Measurements from ENCODE around the gene BHLHA9.

Gene BHLHA9

DNA sequence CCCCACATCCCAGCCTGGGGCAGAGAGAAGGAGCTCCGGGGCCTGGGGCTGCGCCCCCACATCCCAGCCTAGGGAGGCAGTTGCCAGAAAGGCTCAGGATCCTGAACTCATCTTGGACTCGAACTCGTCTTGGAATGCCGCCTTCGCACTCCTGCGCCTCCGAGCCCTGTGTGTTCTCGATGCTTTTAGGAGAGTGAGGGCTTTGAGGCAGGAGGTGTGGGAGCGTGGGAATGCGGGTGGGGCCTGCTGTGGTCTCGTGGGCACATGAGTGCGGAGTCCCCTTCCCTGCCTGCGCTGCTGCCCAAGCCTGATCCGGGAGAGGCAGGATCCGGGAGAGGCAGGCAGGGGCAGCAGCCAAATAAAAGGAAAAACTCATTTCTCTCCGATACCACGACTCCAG is 1.2 kb downstream of the BHLHA9 start:
- TF ChIP-seq YY1 (IDR thresholded peaks at IDR 0.05; ENCODE audit: insufficient read depth, insufficient read length) (no peak), SUZ12 (IDR thresholded peaks at IDR 0.05; ENCODE audit: extremely low read depth, insufficient read depth, insufficient read length) (no peak), ZNF274 (IDR thresholded peaks at IDR 0.05; ENCODE audit: low read depth, low read length) (no peak)

DNA sequence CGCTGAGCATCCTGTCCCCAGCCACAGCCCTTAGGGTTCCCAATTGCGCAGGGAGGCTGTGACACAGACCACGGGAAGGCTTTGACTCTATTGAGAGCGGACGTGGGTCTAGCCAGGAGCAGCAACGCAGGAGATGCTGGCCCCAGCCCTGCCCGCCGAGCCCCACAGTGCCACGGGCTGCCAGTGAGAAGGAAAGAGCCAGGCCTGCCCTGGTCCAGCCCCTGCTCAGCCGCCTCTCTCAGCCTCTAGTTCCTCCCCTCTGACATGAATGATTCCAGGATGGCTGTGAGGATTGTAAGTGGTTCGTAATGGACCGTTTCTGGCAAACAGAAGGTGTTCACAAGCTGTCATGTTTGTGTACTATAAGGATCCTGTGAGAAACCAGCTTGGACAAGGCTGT is 2.5 kb downstream of the BHLHA9 start:
- Histone ChIP-seq H3K36me3 (ENCODE audit: insufficient read depth, insufficient read length, low read length) (no peaks in the 10 kb centered on the region), H3K9ac (ENCODE audit: insufficient read length, low read depth) (peak overlapping the region; percentile 4), H3K9me3 (ENCODE audit: insufficient read depth, low read length) (no peaks in the 10 kb centered on the region), H3K4me1 (ENCODE audit: insufficient read depth, insufficient read length) (peaks cover 5% of the 10 kb centered on the region), H3K4me3 (ENCODE audit: insufficient read length, low read depth) (no peak overlapping the region), H3K27me3 (ENCODE audit: insufficient read depth, insufficient read length) (no peaks in the 10 kb centered on the region)
- TF ChIP-seq SUZ12 (IDR thresholded peaks at IDR 0.05; ENCODE audit: extremely low read depth, insufficient read depth, insufficient read length) (no peak), ZNF274 (IDR thresholded peaks at IDR 0.05; ENCODE audit: low read depth, low read length) (no peak), YY1 (IDR thresholded peaks at IDR 0.05; ENCODE audit: insufficient read depth, insufficient read length) (no peak)
- no peak for DNase-seq (ENCODE audit: low read depth, low spot score)

More for the DNA sequence above, 1.2 kb downstream of the BHLHA9 start:
- Histone ChIP-seq H3K9ac (ENCODE audit: insufficient read length, low read depth) (no peak overlapping the region), H3K4me1 (ENCODE audit: insufficient read depth, insufficient read length) (peaks cover 5% of the 10 kb centered on the region), H3K27me3 (ENCODE audit: insufficient read depth, insufficient read length) (no peaks in the 10 kb centered on the region), H3K4me3 (ENCODE audit: insufficient read length, low read depth) (no peak overlapping the region), H3K9me3 (ENCODE audit: insufficient read depth, low read length) (no peaks in the 10 kb centered on the region), H3K36me3 (ENCODE audit: insufficient read depth, insufficient read length, low read length) (no peaks in the 10 kb centered on the region)
- no peak for DNase-seq (ENCODE audit: low read depth, low spot score)

DNA sequence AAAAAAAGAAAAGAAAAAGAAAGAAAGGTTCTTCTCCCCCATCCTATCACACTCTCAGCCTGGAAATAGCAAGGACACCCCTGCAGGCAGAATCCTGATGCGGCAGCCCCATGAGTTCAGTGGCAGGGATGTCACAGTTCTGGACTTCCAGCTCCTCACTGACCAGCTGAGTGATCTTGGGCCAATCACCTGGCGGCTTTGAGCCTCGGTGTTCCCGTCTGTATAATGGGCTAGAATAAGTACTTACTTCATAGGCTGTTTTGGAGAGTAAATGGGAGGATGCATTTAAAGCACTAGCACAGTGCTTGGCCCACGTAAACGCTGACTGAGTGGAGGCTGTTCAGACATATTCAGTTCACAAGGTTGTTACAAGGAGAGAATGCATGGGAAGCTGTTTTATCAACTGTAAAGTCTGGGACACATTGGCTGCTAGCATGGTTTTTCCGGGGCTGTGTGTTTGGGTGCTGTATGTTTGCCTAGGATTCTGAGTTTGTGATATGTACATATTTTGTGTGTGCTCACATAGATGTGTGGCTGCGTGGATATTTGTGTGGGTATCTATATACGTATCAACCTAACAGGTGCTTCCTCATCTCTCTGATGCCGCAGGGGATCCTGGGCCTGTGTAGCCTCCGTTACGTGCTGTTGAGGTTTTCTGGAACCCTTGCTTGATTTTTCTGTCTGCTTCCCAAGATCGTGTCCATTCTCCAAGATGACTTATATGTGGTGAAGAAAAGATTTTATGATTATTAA is 3.4 kb downstream of the BHLHA9 start:
- Histone ChIP-seq H3K9ac (ENCODE audit: insufficient read length, low read depth) (no peak overlapping the region), H3K36me3 (ENCODE audit: insufficient read depth, insufficient read length, low read length) (no peaks in the 10 kb centered on the region), H3K27me3 (ENCODE audit: insufficient read depth, insufficient read length) (no peaks in the 10 kb centered on the region), H3K4me1 (ENCODE audit: insufficient read depth, insufficient read length) (peaks cover 5% of the 10 kb centered on the region), H3K4me3 (ENCODE audit: insufficient read length, low read depth) (no peak overlapping the region), H3K9me3 (ENCODE audit: insufficient read depth, low read length) (no peaks in the 10 kb centered on the region)
- no peak for DNase-seq (ENCODE audit: low read depth, low spot score)
- TF ChIP-seq SUZ12 (IDR thresholded peaks at IDR 0.05; ENCODE audit: extremely low read depth, insufficient read depth, insufficient read length) (no peak), ZNF274 (IDR thresholded peaks at IDR 0.05; ENCODE audit: low read depth, low read length) (no peak), YY1 (IDR thresholded peaks at IDR 0.05; ENCODE audit: insufficient read depth, insufficient read length) (no peak)

DNA sequence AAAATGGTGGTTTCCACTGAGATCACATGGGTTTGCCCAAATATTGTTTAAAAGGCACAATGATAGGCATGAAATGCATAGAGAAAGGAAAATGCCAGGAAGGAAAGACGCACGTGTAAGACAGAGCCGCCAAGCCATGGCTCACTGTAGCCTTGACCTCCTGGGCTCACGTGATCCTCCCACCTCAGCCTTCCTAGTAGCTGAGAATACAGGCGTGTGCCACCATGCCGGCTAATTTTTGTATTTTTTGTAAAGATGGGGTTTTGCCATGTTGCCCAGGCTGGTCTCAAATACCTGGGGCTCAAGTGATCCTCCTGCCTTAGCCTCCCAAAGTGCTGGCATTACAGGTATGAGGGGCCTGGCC is 4.0 kb downstream of the BHLHA9 start:
- H3K9me3 ChIP-seq (ENCODE audit: insufficient read depth, low read length): no peaks in the 10 kb centered on the region
- no peak for DNase-seq (ENCODE audit: low read depth, low spot score)
- peaks cover 6% of the 10 kb centered on the region for H3K4me1 ChIP-seq (ENCODE audit: insufficient read depth, insufficient read length)
- no peak overlapping the region for H3K4me3 ChIP-seq (ENCODE audit: insufficient read length, low read depth)
- H3K36me3 ChIP-seq (ENCODE audit: insufficient read depth, insufficient read length, low read length): no peaks in the 10 kb centered on the region
- H3K9ac ChIP-seq (ENCODE audit: insufficient read length, low read depth): no peak overlapping the region
- no peaks in the 10 kb centered on the region for H3K27me3 ChIP-seq (ENCODE audit: insufficient read depth, insufficient read length)
- TF ChIP-seq YY1 (IDR thresholded peaks at IDR 0.05; ENCODE audit: insufficient read depth, insufficient read length): no peak
- TF ChIP-seq SUZ12 (IDR thresholded peaks at IDR 0.05; ENCODE audit: extremely low read depth, insufficient read depth, insufficient read length): no peak
- no peak for TF ChIP-seq ZNF274 (IDR thresholded peaks at IDR 0.05; ENCODE audit: low read depth, low read length)

DNA sequence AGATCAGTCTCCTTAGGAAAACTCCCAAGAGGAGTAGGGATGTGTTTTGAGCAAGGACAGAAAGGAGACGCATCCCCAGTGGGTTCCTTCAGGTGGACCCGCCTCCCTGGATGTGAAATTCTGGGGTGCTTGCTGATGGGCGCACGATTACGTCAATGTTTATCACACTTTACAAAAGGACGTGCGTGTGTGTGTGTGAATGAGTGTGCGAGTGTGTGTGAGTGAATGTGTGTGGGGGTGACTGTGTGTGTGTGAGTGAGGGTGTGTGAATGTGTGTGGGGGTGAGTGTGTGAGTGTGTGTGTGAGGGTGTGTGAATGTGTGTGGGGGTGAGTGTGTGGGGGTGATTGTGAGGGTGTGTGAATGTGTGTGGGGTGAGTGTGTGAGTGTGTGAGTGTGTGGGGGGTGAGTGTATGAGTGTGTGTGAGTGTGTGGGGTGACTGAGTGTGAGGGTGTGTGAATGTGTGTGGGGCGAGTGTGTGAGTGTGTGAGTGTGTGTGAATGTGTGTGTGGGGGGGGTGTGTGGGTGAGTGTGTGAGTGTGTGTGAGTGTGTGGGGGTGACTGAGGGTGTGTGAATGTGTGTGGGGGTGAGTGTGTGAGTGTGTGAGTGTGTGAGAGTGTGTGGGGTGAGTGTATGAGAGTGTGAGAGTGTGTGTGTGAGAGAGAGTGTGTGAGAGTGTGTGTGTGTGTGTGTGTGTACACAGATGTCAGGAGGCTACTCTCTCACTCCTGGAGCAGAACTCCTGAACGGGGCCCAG is 5.1 kb downstream of the BHLHA9 start:
- H3K4me3 ChIP-seq (ENCODE audit: insufficient read length, low read depth): no peak overlapping the region
- H3K9ac ChIP-seq (ENCODE audit: insufficient read length, low read depth): no peak overlapping the region
- DNase-seq (ENCODE audit: low read depth, low spot score): no peak
- no peaks in the 10 kb centered on the region for H3K27me3 ChIP-seq (ENCODE audit: insufficient read depth, insufficient read length)
- TF ChIP-seq YY1 (IDR thresholded peaks at IDR 0.05; ENCODE audit: insufficient read depth, insufficient read length): no peak
- no peak for TF ChIP-seq SUZ12 (IDR thresholded peaks at IDR 0.05; ENCODE audit: extremely low read depth, insufficient read depth, insufficient read length)
- TF ChIP-seq ZNF274 (IDR thresholded peaks at IDR 0.05; ENCODE audit: low read depth, low read length): no peak
- peaks cover 6% of the 10 kb centered on the region for H3K4me1 ChIP-seq (ENCODE audit: insufficient read depth, insufficient read length)
- no peaks in the 10 kb centered on the region for H3K9me3 ChIP-seq (ENCODE audit: insufficient read depth, low read length)
- no peaks in the 10 kb centered on the region for H3K36me3 ChIP-seq (ENCODE audit: insufficient read depth, insufficient read length, low read length)

DNA sequence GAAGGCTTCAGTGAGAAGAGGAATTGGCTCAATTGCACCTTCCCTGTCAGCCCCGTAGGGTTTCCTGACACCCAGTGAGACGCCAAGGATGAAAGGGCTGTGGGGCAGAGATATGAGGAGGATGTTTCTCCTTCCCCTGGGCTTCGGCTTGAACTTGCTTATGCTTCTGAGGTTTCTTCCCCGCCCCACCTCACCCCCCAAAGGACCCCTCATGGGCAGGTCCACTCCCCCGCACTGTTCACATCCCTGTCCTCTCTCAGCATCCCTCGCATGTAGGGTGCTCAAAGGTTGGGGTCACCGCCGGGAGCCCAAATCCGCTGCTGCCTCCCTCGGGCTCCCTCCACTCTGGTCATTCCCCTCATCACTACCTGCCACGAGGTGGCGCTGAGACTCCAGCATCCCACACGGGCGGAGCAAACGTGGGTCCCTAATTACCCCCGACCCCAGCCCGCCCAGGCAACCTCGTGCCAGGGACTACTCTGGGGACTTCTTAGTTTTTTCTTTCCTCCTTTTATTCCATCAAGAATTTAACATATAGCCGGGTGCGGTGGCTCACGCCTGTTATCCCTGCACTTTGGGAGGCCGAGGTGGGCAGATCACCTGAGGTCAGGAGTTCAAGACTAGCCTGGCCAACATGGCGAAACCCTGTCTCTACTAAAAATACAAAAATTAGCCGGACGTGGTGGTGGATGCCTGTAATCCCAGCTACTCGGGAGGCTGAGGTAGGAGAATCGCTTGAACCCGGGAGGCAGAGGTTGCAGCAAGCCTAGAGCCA is 5.9 kb downstream of the BHLHA9 start:
- no peak overlapping the region for H3K9ac ChIP-seq (ENCODE audit: insufficient read length, low read depth)
- DNase-seq (ENCODE audit: low read depth, low spot score): no peak
- peaks cover 6% of the 10 kb centered on the region for H3K4me1 ChIP-seq (ENCODE audit: insufficient read depth, insufficient read length)
- H3K4me3 ChIP-seq (ENCODE audit: insufficient read length, low read depth): no peak overlapping the region
- TF ChIP-seq ZNF274 (IDR thresholded peaks at IDR 0.05; ENCODE audit: low read depth, low read length) (no peak), SUZ12 (IDR thresholded peaks at IDR 0.05; ENCODE audit: extremely low read depth, insufficient read depth, insufficient read length) (no peak), YY1 (IDR thresholded peaks at IDR 0.05; ENCODE audit: insufficient read depth, insufficient read length) (no peak)
- H3K9me3 ChIP-seq (ENCODE audit: insufficient read depth, low read length): no peaks in the 10 kb centered on the region
- H3K36me3 ChIP-seq (ENCODE audit: insufficient read depth, insufficient read length, low read length): no peaks in the 10 kb centered on the region
- no peaks in the 10 kb centered on the region for H3K27me3 ChIP-seq (ENCODE audit: insufficient read depth, insufficient read length)

DNA sequence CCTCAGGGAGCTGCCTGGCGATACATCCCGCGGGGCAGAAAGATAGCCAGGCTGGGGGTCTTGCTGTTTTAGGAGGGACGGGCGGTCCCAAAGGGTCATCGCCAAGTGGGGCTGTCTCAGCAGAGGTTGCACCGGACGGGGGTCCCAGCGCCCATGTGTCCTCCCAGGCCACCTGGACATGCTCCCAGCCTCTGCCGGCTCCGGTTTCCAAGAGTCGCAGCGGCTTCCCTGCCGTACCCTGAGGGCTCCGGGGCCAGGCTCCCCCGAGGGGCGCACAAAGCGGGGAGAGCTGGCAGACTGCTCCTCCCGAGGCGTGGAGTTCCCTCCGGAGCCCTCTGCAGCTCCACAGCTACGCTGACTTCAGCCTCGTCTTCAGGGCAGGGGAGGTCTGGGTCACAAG is 10.4 kb downstream of the BHLHA9 start:
- Histone ChIP-seq H3K4me1 (ENCODE audit: insufficient read depth, insufficient read length) (peaks cover 6% of the 10 kb centered on the region), H3K27me3 (ENCODE audit: insufficient read depth, insufficient read length) (no peaks in the 10 kb centered on the region), H3K36me3 (ENCODE audit: insufficient read depth, insufficient read length, low read length) (no peaks in the 10 kb centered on the region), H3K4me3 (ENCODE audit: insufficient read length, low read depth) (no peak overlapping the region), H3K9me3 (ENCODE audit: insufficient read depth, low read length) (no peaks in the 10 kb centered on the region), H3K9ac (ENCODE audit: insufficient read length, low read depth) (no peak overlapping the region)
- no peak for TF ChIP-seq SUZ12 (IDR thresholded peaks at IDR 0.05; ENCODE audit: extremely low read depth, insufficient read depth, insufficient read length)
- DNase-seq (ENCODE audit: low read depth, low spot score): no peak

All from NT2/D1 (cell line).